GM12878 (cell line): ENCODE results near the gene SLC6A2. TPM values are rescaled to one million over a fixed set of nuclear protein-coding genes. Genes with fewer than 3 reads are reported as not detected.

Source experiments
- ATAC-seq: fragments of 200-7000 bp; cut with Tn5 transposase; 3 replicates; pipeline ENCODE4 v1.9.1; 2020; ENCODE audit warnings: mild to moderate bottlenecking, moderate library complexity
- BruUV-seq: library from RNA; stranded (reverse); fragments of 400-500 nt; replicated peaks from 2 replicates; lab custom pipeline; 2021; lab: Mats Ljungman, UMichigan
- CTCF ChIA-PET: fragments of 300-600 bp; sonication (Branson Sonifier 250); formaldehyde crosslinking; extraction: SDS; loops from one replicate; lab custom pipeline; 2021; ENCODE audit warnings: inconsistent platforms; lab: Yijun Ruan, JAX
- POLR2A ChIA-PET: fragments of 350-600 bp; formaldehyde crosslinking; extraction: SDS; loops from one replicate; lab custom pipeline; 2021; ENCODE audit warnings: inconsistent platforms; lab: Charles Lee
- RAD21 ChIA-PET: fragments of 300-600 bp; sonication (Branson Sonifier 250); formaldehyde crosslinking; loops from one replicate; lab custom pipeline; 2023; ENCODE audit warnings: antibody characterized with exemption; ENCODE audit not compliant: unreplicated experiment; lab: Charles Lee
- SMC1A ChIA-PET: fragments of 300-600 bp; sonication (Branson Sonifier 250); formaldehyde crosslinking; loops from one replicate; lab custom pipeline; 2023; ENCODE audit not compliant: unreplicated experiment, uncharacterized antibody; lab: Charles Lee
- DNase-seq: peaks from one replicate; pipeline ENCODE4 v3.0.0-alpha.2; 2011; ENCODE audit warnings: low read depth, low spot score
- FAIRE-seq: peaks from 3 replicates; lab custom pipeline; 2011; peaks lifted over from hg19 to GRCh38; lab: Jason Lieb, UNC
- H2AFZ ChIP-seq: 2 replicates; pipeline ENCODE4 v1.6.0; 2011; ENCODE audit warnings: low read depth, low read length, control low read depth; ENCODE audit not compliant: control insufficient read depth
- H3K27ac ChIP-seq: 2 replicates; pipeline ENCODE4 v1.5.1; 2011; ENCODE audit warnings: control low read depth; ENCODE audit not compliant: control insufficient read depth, insufficient read depth
- H3K27me3 ChIP-seq, 2 experiments: replicated peaks in 1 of 2; 2 replicates each; pipeline versions ENCODE4 v1.6.0 to v1.6.1; 2011; ENCODE audit warnings: low read length in 1 of 2; ENCODE audit not compliant: control insufficient read depth in 2 of 2, insufficient read depth in 2 of 2
- H3K36me3 ChIP-seq, 2 experiments: 2 replicates each; pipeline ENCODE4 v1.5.1; 2011; ENCODE audit warnings: low read length in 1 of 2; ENCODE audit not compliant: control insufficient read depth in 2 of 2, insufficient read depth in 2 of 2
- H3K4me1 ChIP-seq: 2 replicates; pipeline ENCODE4 v1.6.1; 2011; ENCODE audit warnings: mild to moderate bottlenecking, low read length, moderate library complexity, mixed read lengths; ENCODE audit not compliant: control insufficient read depth, insufficient read depth
- H3K4me2 ChIP-seq: 2 replicates; pipeline ENCODE4 v1.6.0; 2011; ENCODE audit warnings: control low read depth; ENCODE audit not compliant: control insufficient read depth, insufficient read depth
- H3K4me3 ChIP-seq: fragments of 200-600 bp; sonication (generic); 2 replicates; pipeline ENCODE4 v1.5.1; 2016
- H3K79me2 ChIP-seq: 2 replicates; pipeline ENCODE4 v1.6.0; 2011; ENCODE audit warnings: low read length; ENCODE audit not compliant: control insufficient read depth, insufficient read depth
- H3K9ac ChIP-seq: 2 replicates; pipeline ENCODE4 v1.8.0; 2011; ENCODE audit warnings: low read length, control low read depth, mixed read lengths; ENCODE audit not compliant: control insufficient read depth, insufficient read depth
- H3K9me3 ChIP-seq: replicated peaks from 3 replicates; pipeline ENCODE4 v1.5.1; 2011; ENCODE audit warnings: mild to moderate bottlenecking, low read length; ENCODE audit not compliant: control insufficient read depth, insufficient read depth
- H4K20me1 ChIP-seq: 2 replicates; pipeline ENCODE4 v1.6.0; 2011; ENCODE audit not compliant: control insufficient read depth, insufficient read depth
- ELK1 ChIP-seq: IDR thresholded peaks from 2 replicates; pipeline ENCODE4 v1.6.1; 2012; ENCODE audit warnings: low read depth, low read length, improper control_type of control experiment
- IRF3 ChIP-seq: fragments of 450-650 bp; IDR thresholded peaks from 2 replicates; pipeline ENCODE4 v1.6.1; 2014; ENCODE audit warnings: mild to moderate bottlenecking
- MYB ChIP-seq: fragments of 150-350 bp; IDR thresholded peaks from 2 replicates; pipeline ENCODE4 v1.6.1; 2014; ENCODE audit warnings: mild to moderate bottlenecking, low read depth, low read length, borderline replicate concordance
- NFYA ChIP-seq: IDR thresholded peaks from 2 replicates; pipeline ENCODE4 v1.6.1; 2011; ENCODE audit warnings: low read depth, mild to moderate bottlenecking, low read length, improper control_type of control experiment, borderline replicate concordance
- POLR2AphosphoS2 ChIP-seq: IDR thresholded peaks from 2 replicates; pipeline ENCODE4 v1.6.1; 2011; ENCODE audit warnings: low read depth, mild to moderate bottlenecking, low read length, improper control_type of control experiment, moderate library complexity
- RB1 ChIP-seq: fragments of 450-650 bp; formaldehyde crosslinking; IDR thresholded peaks from 2 replicates; pipeline ENCODE4 v1.6.1; 2017; ENCODE audit warnings: mild to moderate bottlenecking, borderline replicate concordance
- WGBS: methylation state at CpG from one replicate; pipeline ENCODE4 v1.1.6; 2016; ENCODE audit warnings: low lambda C conversion rate; ENCODE audit not compliant: insufficient replicate concordance, insufficient coverage; ENCODE audit errors: missing lambda C conversion rate; 5-methylcytosine and 5-hydroxymethylcytosine counted together
- in situ Hi-C: fragments of 300-500 bp; cut with MboI; formaldehyde crosslinking; loops from 9 replicates; pipeline ENCODE4 v1.14.3; 2018; ENCODE audit warnings: mixed read lengths
- intact Hi-C: fragments of 100-400 bp; cut with micrococcal nuclease; formaldehyde crosslinking; loops from one replicate; pipeline ENCODE4 v1.14.2; 2022; ENCODE audit not compliant: unreplicated experiment
- polyA plus RNA-seq, 11 experiments: library from polyadenylated mRNA; depleted of rRNA in 4 of 11; unstranded in 6 of 11; stranded (reverse) in 5 of 11; fragments of >200 nt; fragmentation: Nextera tagmentation in 4 of 11; fragmentation: Illumina TruSeq in 1 of 11; extraction: Ambion mirVana in 4 of 11; extraction: Trizol in 1 of 11; gene quantifications; 1 replicate in 1 of 11; 2 replicates in 10 of 11; pipeline versions ENCODE4 v1.2.1 to v1.2.3, GENCODE V29; 2011 to 2016; ENCODE audit warnings: inconsistent platforms in 2 of 11, missing spikeins in 2 of 11, low read depth in 1 of 11
- total RNA-seq, 4 experiments: library from RNA; depleted of rRNA in 3 of 4; stranded (reverse); fragments of >200 nt in 3 of 4; fragmentation: Illumina TruSeq in 1 of 4; extraction: Trizol in 1 of 4; gene quantifications; 2 replicates each; pipeline versions ENCODE4 v1.2.1 to v1.2.3, GENCODE V29; 2013 to 2021
- TF ChIP-seq, protein P1 (sequence below): IDR thresholded peaks from 2 replicates; pipeline ENCODE4 v1.6.1; 2011; ENCODE audit warnings: borderline replicate concordance, low read depth, mild to moderate bottlenecking, moderate library complexity, mixed read lengths, low read length; ENCODE audit not compliant: insufficient read depth; ENCODE audit errors: extremely low read length
- TF ChIP-seq, protein P2 (sequence below): fragments of 450-650 bp; IDR thresholded peaks from 2 replicates; pipeline ENCODE4 v1.6.1; 2017; ENCODE audit warnings: antibody characterized with exemption, mild to moderate bottlenecking, moderate library complexity

Gene SLC6A2
- total and polyA plus RNA-seq, 10 of the 15 experiments (the other 5 are each of a cell fraction or from before 2014, with no cell fraction given), result not detected

DNA sequence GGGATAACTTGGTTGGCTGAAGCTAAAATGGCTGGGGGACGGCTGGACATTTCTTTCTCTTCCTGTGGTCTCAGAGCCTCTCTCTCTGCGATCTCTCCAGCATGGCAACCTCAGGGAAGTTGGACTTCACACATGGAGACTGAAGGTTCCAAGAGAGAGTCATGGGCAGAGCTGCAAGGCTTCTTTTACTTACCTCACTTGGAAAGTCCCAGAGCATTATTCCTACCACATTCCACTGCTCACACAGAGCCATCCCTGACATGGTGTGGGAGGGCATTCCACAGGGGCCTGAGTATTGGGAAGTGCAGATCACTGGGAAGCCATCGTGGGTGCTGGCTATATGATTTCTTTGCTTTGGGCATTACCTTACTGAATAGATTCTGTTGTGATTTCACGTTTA is 9.8 kb upstream of the SLC6A2 start:
- SMC1A ChIA-PET, result no interaction called here
- Histone ChIP-seq H4K20me1 (no peaks in the 10 kb centered on the region), H3K4me3 (no peak overlapping the region), H3K9me3 (no peaks in the 10 kb centered on the region), H3K4me2 (no peak overlapping the region), H2AFZ (no peak overlapping the region)
- intact Hi-C loops, result no loop called here
- WGBS, result 0% methylated on average over 4 of the region's 4 CpGs
- DNase-seq, result no peak
- TF ChIP-seq MYB, result no peak
- no peak for TF ChIP-seq ELK1
- TF ChIP-seq, protein P1, sequence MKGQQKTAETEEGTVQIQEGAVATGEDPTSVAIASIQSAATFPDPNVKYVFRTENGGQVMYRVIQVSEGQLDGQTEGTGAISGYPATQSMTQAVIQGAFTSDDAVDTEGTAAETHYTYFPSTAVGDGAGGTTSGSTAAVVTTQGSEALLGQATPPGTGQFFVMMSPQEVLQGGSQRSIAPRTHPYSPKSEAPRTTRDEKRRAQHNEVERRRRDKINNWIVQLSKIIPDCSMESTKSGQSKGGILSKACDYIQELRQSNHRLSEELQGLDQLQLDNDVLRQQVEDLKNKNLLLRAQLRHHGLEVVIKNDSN, result no peak
- no peak for TF ChIP-seq IRF3
- TF ChIP-seq POLR2AphosphoS2, result no peak
- TF ChIP-seq RB1, result no peak
- no peak for TF ChIP-seq NFYA
- TF ChIP-seq, protein P2, sequence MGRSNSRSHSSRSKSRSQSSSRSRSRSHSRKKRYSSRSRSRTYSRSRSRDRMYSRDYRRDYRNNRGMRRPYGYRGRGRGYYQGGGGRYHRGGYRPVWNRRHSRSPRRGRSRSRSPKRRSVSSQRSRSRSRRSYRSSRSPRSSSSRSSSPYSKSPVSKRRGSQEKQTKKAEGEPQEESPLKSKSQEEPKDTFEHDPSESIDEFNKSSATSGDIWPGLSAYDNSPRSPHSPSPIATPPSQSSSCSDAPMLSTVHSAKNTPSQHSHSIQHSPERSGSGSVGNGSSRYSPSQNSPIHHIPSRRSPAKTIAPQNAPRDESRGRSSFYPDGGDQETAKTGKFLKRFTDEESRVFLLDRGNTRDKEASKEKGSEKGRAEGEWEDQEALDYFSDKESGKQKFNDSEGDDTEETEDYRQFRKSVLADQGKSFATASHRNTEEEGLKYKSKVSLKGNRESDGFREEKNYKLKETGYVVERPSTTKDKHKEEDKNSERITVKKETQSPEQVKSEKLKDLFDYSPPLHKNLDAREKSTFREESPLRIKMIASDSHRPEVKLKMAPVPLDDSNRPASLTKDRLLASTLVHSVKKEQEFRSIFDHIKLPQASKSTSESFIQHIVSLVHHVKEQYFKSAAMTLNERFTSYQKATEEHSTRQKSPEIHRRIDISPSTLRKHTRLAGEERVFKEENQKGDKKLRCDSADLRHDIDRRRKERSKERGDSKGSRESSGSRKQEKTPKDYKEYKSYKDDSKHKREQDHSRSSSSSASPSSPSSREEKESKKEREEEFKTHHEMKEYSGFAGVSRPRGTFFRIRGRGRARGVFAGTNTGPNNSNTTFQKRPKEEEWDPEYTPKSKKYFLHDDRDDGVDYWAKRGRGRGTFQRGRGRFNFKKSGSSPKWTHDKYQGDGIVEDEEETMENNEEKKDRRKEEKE, result no peak
- TF ChIP-seq, all 136 proteins: peak for 0
- Histone ChIP-seq H3K9ac (no peak overlapping the region), H3K27ac (no peak overlapping the region), H3K79me2 (no peaks in the 10 kb centered on the region), H3K4me1 (no peaks in the 10 kb centered on the region), H3K27me3 (no peaks in the 10 kb centered on the region; a peak in 2 of 4 replicates), H3K36me3 (no peaks in the 10 kb centered on the region)
- ATAC-seq (no peak), FAIRE-seq (no peak)
- CTCF ChIA-PET, result interaction anchor here (1.4 kb wide), 1 partner anchor 181 kb away, joined by 3 read pairs; no protein-coding TSS in a partner anchor
- POLR2A ChIA-PET, result no interaction called here
- BruUV-seq, result no TSS peak
- RAD21 ChIA-PET, result no interaction called here
- in situ Hi-C loops, result no loop called here
